Measurements from ENCODE around the gene STAP2. TPM values are rescaled to one million over a fixed set of nuclear protein-coding genes. Genes with fewer than 3 reads are reported as not detected.

Gene STAP2, protein sequence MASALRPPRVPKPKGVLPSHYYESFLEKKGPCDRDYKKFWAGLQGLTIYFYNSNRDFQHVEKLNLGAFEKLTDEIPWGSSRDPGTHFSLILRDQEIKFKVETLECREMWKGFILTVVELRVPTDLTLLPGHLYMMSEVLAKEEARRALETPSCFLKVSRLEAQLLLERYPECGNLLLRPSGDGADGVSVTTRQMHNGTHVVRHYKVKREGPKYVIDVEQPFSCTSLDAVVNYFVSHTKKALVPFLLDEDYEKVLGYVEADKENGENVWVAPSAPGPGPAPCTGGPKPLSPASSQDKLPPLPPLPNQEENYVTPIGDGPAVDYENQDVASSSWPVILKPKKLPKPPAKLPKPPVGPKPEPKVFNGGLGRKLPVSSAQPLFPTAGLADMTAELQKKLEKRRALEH
- polyA plus RNA-seq, result not detected

DNA sequence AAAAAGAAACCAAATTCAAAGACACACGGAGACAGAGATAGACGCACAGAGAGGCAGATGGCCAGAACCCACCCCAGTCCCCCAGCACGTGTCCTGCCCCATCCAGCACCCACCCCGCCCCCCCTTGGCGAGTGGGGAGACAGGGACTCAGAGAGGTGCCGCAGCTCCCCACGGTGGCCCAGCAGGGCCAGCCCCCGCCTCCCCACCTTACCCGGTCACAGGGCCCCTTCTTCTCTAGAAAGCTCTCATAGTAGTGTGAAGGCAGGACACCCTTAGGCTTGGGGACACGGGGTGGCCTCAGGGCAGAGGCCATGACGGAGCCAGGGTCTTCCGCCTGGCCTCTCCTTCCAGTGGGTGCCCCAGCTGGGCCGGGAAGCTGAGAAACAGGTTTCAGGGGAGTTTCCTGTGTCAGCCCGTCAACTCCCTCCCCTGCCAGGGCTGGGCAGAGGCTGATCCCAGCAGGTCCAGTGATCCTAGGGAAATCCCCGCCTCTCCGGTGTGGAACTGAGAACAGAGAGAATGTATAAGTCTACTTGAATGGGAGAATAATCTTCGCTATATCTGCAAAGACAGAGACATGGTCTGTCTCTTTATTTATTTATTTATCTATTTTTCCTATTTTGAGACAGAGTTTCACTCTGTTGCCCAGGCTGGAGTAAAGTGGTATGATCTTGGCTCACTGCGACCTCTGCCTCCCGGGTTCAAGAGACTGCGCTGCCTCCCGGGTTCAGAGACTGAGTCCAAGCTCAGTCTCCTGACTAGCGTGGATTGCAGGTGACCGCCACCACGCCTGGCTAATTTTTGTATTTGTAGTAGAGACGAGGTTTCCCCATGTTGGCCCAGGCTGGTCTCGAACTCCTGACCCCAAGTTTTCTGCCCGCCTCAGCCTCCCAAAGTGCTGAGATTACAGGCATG, at the start of gene STAP2:
Gene STAP2 (minus strand): TSS at position 387 of the 915 bp plus-strand sequence. CDS start 74 bp downstream, at position 313.
- H3K4me3 Mint-ChIP-seq, result peak within 1 kb of the TSS; percentile 81 to 92 (median 88)
- H3K27ac Mint-ChIP-seq, result peak within 1 kb of the TSS; percentile 56 to 90 (median 63)
- no peaks in the 10 kb centered on the region for H3K27me3 Mint-ChIP-seq
- H3K4me1 Mint-ChIP-seq, result peaks cover 12 to 21% (median 19%) of the 10 kb centered on the region in 3 donors
- peaks cover 0 to 1% (median 0%) of the 10 kb centered on the region in 3 donors for H3K9me3 Mint-ChIP-seq
- H3K36me3 Mint-ChIP-seq, result peaks cover 4% of the 10 kb centered on the region

DNA sequence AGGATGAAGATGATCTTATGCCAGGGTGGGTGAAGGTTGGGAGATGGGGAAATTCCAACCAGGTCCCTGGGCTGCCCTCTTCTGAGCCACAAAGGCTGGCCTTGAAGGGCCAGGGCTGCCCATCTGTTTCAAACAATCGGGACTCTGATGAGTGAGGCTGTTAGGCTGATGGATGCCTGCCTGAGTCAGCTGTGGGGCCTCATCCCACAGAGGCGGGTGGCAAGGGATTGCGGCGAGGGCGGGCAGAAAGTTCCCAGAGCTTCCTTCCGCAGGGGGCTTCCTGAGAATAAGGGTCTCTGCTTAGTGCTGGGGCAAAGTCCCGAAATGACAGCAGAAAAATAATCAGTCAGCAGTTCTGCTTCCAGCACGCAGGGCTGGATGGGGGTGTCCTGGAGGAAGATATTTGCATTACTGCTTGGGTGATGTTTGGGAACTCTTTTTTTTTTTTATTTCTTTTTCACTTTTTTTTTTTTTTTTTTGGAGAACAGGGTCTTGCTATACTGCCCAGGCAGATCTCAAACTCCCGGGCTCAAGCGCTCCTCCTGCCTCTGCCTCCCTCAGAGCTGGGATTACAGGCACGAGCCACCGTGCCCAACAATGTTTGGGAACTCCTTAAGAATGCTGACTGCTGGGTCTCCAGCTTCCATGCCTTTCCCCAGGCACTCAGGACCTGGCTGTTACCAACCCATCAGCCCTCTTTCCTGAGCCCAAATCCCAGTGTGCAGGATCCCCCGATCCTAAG, 47.6 kb upstream of the STAP2 start:
- Mint-ChIP-seq H3K36me3 (no peaks in the 10 kb centered on the region), H3K9me3 (peaks cover 0 to 1% (median 0%) of the 10 kb centered on the region in 3 donors), H3K4me3 (no peak overlapping the region), H3K4me1 (peaks cover 5 to 15% (median 15%) of the 10 kb centered on the region in 3 donors), H3K27me3 (no peaks in the 10 kb centered on the region), H3K27ac (peak overlapping the region in 1 of 3 donors; percentile 23)

DNA sequence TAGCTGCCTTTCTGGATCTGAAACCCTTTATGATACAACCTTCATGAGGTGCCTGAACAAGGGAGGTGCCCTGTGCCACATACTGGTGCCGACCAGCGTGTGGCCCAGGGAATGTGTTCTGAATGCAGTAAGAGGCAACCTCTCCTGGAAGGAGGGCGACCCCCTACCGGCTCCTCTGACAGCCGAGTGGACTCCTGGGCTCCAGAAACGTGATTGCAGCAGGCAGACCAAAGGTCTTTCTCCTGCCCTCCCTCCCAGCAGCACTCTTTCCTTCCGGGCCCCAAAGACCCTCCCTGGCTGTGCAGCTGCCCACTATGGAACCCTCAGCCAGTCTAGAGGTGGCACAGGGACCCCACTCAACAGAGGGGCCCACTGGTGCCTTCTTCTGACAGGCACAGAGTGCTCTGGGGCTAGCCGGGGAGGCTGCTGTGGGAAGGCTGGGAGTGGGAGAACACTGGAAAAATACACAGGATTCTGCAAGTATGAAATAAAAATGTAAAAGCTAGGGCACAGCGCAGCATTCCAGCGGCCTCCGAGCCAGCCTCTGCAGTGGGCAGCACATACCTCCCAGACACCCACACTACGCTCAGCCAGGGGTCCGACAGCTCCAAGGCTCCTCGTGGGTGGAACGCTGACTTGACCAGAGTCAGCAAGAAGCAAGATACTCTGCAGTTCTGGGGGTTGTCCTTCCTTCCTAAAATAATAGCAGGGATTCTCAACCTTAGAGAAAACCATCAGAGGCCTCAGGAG, 46.8 kb upstream of the STAP2 start:
- Mint-ChIP-seq H3K27ac (peak overlapping the region; percentile 23 to 65 (median 27)), H3K9me3 (peaks cover 0 to 1% (median 0%) of the 10 kb centered on the region in 3 donors), H3K36me3 (no peaks in the 10 kb centered on the region), H3K27me3 (no peaks in the 10 kb centered on the region), H3K4me1 (peaks cover 8 to 20% (median 17%) of the 10 kb centered on the region in 3 donors), H3K4me3 (no peak overlapping the region)

DNA sequence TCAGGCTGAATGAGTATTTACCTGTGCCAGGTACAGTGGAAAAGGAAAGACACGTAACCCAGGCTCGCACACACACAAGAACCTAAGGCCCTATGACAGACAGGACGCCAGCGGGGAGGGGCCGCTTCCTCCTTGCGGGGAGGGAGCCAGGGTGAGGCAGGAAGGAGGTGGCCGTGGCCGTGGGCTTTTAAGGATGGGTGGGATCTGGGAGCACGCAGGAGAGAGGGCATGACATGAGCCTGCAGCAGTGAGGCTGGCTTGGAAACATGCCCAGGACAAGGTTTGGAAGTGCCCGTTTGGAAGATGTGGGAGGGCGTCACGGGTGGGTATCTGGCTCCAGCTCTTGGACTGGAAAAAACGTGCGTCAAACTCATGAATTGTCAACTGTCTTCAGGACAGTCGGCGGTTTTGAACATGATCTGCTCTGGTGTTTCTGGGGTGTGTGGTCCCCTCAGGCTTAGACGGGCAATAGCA, 41.7 kb upstream of the STAP2 start:
- peaks cover 38 to 53% (median 52%) of the 10 kb centered on the region in 3 donors for H3K4me1 Mint-ChIP-seq
- peaks cover 2% of the 10 kb centered on the region for H3K27me3 Mint-ChIP-seq
- H3K4me3 Mint-ChIP-seq, result peak overlapping the region; percentile 60 to 96 (median 84)
- peak overlapping the region; percentile 81 to 98 (median 98) for H3K27ac Mint-ChIP-seq
- H3K9me3 Mint-ChIP-seq, result no peaks in the 10 kb centered on the region
- H3K36me3 Mint-ChIP-seq, result peaks cover 1% of the 10 kb centered on the region

DNA sequence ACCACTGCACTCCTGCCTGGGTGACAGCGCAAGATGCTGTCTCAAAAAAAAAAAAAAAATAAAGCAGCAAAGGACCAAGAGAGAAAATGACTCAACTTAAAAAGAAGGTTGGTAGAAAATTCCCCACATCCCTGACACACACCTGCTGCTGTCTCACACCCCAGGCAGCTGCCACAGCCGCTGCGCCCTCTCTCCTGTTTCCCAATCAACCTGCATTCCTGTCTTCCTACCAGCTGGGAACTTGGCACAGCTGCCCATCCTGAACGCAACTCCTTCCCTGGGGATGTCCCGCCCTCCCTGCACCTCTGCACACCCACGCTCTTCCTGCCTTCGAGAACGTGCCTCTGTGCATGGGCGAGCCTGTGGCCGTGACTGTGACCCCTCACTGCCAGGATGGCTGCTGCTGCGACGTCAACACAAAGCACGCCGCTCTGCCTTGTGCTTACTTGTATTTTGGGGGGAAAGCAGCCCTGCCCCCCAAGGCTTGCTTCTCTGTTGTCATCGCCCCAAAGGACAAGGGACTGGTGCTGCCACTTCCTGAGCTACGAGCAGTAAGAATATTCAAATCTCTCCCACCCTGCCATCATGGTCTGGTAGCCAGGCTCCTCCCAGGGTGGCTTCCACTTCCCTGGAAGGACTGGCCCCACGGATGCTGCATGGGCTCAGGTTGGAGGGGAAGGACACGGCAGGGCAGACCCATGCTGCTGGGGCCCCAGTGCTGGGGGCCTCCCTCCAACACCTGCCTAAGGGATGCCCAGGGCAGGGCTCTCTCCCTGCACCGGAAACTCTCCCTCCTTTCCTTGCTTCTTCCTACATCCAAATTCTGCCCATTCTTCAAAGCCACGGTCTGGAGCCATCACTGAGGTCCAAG, 41.0 kb upstream of the STAP2 start:
- Mint-ChIP-seq H3K4me1 (peaks cover 39 to 53% (median 51%) of the 10 kb centered on the region in 3 donors), H3K4me3 (peak overlapping the region; percentile 60 to 96 (median 84)), H3K27me3 (peaks cover 2% of the 10 kb centered on the region), H3K27ac (peak overlapping the region; percentile 81 to 98 (median 98)), H3K9me3 (no peaks in the 10 kb centered on the region), H3K36me3 (peaks cover 1% of the 10 kb centered on the region)

DNA sequence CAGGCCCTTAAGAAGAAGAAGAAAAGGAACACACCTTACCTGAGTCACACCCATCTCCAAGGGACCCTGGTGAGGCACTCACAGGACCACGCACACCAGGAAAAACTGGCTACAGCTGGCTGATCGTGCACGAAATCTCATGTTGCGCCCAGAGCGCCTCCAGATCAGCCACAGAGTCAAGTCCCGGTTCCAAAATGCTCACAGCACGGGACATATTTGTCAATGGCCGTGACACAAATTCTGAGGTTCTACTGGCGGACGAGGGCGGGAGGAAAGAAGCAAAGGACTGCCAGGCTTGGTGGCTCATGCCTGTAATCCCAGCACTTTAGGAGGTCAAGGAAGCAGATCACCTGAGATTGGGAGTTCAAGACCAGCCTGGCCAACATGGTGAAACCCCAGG, 40.3 kb upstream of the STAP2 start:
- Mint-ChIP-seq H3K4me1 (peaks cover 42 to 54% (median 52%) of the 10 kb centered on the region in 3 donors), H3K27ac (peak overlapping the region; percentile 81 to 98 (median 98)), H3K36me3 (peaks cover 1% of the 10 kb centered on the region), H3K4me3 (peak overlapping the region; percentile 60 to 96 (median 84)), H3K27me3 (peaks cover 2% of the 10 kb centered on the region), H3K9me3 (no peaks in the 10 kb centered on the region)

DNA sequence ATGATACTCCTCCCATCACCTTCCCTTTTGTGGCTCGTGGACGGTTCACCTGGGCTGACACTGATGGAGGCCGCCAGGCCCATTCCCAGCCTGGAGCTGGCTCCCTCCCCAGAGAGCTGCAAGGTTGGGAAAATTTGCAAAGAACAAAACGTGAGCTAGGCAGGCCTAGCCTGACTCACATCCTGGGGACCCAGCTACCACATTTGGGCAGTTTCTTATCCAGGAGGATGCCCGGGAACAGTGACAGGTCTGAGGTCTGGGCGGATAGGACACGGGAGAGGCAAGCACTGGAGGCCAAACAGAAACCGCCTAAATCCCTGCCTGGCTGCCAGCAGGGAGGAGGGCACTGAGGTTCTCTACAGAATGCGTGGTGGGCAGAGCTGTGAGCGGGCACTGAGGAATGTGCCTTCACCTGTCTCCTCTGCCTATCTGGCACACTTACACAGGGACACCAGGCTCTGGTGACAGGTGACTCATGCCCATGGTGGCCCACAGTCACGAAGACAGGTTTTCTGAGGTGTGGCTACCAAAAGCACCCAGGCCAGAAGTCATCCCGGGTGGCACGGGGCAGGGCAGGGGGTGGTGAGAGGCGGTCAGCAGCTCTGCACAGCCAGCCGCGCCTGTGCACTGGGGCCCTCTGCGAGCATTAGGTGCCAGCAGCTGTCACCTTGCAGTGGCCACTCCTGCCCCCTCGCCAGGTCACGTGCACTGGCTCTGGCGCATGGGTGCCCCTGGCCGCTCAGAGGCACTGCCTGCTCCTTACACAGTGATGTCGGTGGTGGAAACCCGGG, 38.6 kb upstream of the STAP2 start:
- Mint-ChIP-seq H3K27me3 (peaks cover 2% of the 10 kb centered on the region), H3K4me1 (peaks cover 44 to 55% (median 53%) of the 10 kb centered on the region in 3 donors), H3K36me3 (peaks cover 1% of the 10 kb centered on the region), H3K4me3 (peak overlapping the region in 3 of 4 donors; percentile 46 to 93 (median 92)), H3K9me3 (no peaks in the 10 kb centered on the region), H3K27ac (peak overlapping the region; percentile 23 to 94 (median 24))

DNA sequence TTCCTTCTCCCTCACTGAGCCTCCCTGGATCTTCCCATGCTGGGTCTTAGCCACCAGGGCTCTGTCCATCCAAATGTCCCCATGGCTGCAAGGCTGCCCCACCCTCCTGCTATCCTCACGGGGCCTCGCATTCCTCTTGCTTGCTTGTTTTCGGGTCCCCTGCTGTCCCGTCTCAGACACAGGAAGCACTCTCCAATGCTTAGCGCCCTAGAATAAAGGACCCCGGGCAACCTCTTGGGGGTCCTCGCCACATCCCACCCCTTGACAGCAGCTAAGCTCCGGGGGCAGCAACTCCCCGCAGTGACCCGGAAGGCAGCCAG, 38.0 kb upstream of the STAP2 start:
- Mint-ChIP-seq H3K27me3 (peaks cover 2% of the 10 kb centered on the region), H3K4me3 (peak overlapping the region in 3 of 4 donors; percentile 92 to 95 (median 93)), H3K4me1 (peaks cover 40 to 53% (median 49%) of the 10 kb centered on the region in 3 donors), H3K9me3 (no peaks in the 10 kb centered on the region), H3K36me3 (peaks cover 1% of the 10 kb centered on the region), H3K27ac (peak overlapping the region; percentile 24 to 94 (median 67))

DNA sequence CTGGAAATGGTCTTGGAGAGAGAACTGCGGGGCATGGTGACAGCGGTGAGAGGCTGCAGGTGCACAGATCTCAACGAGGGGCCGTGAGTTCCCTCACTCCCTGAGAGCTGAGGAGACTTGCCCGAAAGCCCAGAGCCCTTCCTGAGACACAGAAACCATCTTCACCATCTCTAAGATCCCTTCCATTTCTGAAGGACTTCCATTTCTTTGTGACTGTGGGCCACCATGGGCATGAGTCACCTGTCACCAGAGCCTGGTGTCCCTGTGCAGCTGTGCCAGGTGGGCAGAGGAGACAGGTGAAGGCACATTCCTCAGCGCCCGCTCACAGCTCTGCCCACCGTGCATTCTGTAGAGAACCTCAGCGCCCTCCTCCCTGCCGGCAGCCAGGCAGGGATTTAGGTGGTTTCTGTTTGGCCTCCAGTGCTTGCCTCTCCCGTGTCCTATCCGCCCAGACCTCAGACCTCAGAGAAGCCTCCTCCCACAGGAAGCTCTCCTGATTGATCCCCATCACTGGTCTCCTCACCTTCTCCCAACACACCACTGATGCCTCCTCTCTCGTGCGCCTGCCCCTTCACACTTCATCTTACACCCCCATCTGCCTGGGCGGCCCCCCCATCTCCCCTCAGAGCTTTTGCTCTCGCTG, 37.5 kb upstream of the STAP2 start:
- Mint-ChIP-seq H3K9me3 (no peaks in the 10 kb centered on the region), H3K36me3 (peaks cover 1% of the 10 kb centered on the region), H3K27me3 (peaks cover 2% of the 10 kb centered on the region), H3K27ac (peak overlapping the region; percentile 67 to 94 (median 91)), H3K4me3 (peak overlapping the region; percentile 71 to 95 (median 92)), H3K4me1 (peaks cover 39 to 55% (median 45%) of the 10 kb centered on the region in 3 donors)

DNA sequence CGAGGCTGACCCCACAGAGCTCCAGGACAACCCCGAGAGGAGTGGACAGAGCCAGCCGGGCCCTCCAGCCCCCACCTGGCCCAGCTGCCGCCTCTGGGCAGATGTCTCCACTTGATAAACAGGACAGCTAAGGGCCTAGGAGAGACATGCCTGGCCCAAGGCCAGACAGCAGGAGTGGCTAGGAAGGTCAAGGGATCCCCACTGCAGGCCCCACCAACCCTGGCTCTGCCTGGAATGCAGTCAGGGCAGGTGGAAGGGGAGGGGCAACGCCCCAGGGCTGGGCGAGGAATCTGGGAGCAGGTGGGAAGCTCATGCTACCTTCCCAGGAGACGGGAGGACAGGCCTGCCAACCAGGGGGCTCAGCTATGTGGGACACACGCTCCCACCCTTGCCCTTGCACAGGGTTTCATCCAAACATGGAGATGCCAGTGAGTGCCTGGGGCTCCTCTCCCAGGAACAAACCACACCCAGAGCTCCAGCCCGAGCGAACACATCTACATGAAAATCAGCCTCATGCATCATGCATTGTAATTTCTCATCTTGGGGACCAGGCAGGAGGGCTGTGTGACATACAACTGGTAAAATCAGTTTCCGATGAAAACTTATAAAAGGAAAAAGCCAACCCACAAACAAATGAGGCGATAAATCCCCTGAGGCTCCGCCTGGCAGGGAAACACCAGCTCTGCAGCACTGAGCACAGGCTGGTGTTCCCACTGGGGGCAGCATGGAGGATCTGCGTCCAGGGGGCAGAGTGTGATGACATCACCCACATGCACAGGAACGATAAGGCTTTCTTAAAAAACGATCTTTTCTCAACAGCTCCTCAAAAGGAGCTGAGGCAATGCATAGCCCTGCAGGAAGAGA, 36.8 kb upstream of the STAP2 start:
- Mint-ChIP-seq H3K36me3 (peaks cover 1% of the 10 kb centered on the region), H3K9me3 (no peaks in the 10 kb centered on the region), H3K27ac (peak overlapping the region; percentile 67 to 94 (median 91)), H3K27me3 (peaks cover 2% of the 10 kb centered on the region), H3K4me1 (peaks cover 36 to 56% (median 46%) of the 10 kb centered on the region in 3 donors), H3K4me3 (peak overlapping the region; percentile 71 to 95 (median 92))

DNA sequence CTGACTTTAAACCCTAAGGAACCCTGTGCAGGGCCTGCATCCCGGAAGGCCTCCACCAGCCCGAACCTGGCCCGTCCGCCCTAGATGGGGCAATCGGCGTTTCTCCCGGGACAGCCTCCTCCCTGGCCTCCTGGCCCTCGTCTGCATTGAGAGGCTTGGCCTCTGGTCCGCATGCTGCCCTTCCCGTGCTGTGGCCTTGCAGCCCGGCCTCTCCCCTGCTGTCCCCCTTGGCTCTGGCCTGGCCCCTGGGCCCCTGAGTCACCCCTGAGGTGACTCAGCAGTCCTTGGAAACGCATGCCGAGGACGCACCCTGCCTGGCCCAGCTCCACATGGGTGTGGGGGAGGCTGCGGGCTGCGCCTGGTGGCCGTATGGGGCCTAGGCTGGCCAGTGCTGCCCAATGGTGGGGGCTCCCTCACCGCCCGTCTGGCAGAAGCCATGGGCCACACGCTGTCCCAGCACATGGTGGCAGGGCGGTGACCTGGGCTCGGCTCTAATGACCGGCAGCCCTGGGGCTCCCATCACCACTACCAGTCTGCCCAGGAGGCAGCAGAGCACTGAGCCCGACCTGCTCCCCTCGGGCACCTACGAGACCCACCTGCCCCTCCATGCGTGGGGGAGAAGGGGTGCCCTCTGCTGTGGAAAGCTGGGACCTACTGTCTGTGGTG, 36.0 kb upstream of the STAP2 start:
- peaks cover 2% of the 10 kb centered on the region for H3K27me3 Mint-ChIP-seq
- peaks cover 1% of the 10 kb centered on the region for H3K36me3 Mint-ChIP-seq
- H3K27ac Mint-ChIP-seq, result peak overlapping the region in 1 of 3 donors; percentile 91
- H3K9me3 Mint-ChIP-seq, result no peaks in the 10 kb centered on the region
- H3K4me1 Mint-ChIP-seq, result peaks cover 32 to 48% (median 41%) of the 10 kb centered on the region in 3 donors
- H3K4me3 Mint-ChIP-seq, result peak overlapping the region in 2 of 4 donors; percentile 86 to 92

All from IgD-negative memory B cell (primary cell).